ENCODE data around the gene GPR89B. TPM values are rescaled to one million over a fixed set of nuclear protein-coding genes. Genes with fewer than 3 reads are reported as not detected.
"Not testable (repeated sequence)": the region's sequence is repeated elsewhere in the genome, so short reads cannot be mapped to it uniquely, and the experiment has no call there.

The GPR89B gene
- polyA plus RNA-seq, 1 donor (not counting 4 experiments of a cell fraction or from before 2014, with no cell fraction given) = 34.0 TPM

DNA sequence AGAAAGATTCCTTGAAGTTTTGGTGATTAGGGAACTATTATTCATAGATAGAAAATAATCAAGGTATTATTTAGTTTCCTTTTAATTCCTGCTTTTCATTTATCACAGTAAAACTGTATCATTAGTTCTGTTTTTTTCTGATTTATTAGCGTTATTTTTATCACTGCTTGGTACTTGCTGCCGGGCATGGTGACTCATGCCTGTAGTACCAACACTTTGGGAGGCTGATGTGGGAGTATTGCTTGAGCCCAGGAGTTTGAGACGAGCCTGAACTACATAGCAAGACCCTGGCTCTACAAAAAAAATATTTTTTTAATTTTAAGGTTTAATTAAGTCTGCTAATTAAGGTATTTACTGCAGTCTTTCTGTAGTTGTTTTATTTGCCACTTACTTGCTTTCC, 59.7 kb downstream of the GPR89B start:
- H3K4me1 ChIP-seq (ENCODE audit: control insufficient read depth, extremely low read depth, insufficient read depth, low read length); dilution Hi-C loops (cut with MboI; ENCODE audit: extremely low pct_ligation_motif_present, low sequenced_read_pairs); H3K4me2 ChIP-seq (ENCODE audit: control insufficient read depth, extremely low read depth, insufficient read depth, low read depth, low read length); H3K79me2 ChIP-seq (ENCODE audit: control insufficient read depth, insufficient read depth, low read length); H3K9me1 ChIP-seq (ENCODE audit: control insufficient read depth, extremely low read depth, insufficient read depth, low read length); H3K27me3 ChIP-seq (ENCODE audit: control insufficient read depth, extremely low read depth, insufficient read depth, low read length); H3K27ac ChIP-seq (ENCODE audit: control insufficient read depth, insufficient read depth, low read length); DNase-seq (ENCODE audit: low read depth, low spot score); FAIRE-seq; H3K9me3 ChIP-seq (ENCODE audit: control insufficient read depth, low read depth, low read length); H4K20me1 ChIP-seq (ENCODE audit: control insufficient read depth, extremely low read depth, insufficient read depth, low read length); H3K36me3 ChIP-seq (ENCODE audit: control insufficient read depth in 2 of 2, extremely low read depth in 1 of 2, insufficient read depth in 2 of 2, low read length in 2 of 2); H3K9ac ChIP-seq (ENCODE audit: control insufficient read depth, extremely low read depth, insufficient read depth, low read length); H3K4me3 ChIP-seq (ENCODE audit: control insufficient read depth in 2 of 3, extremely low read depth in 1 of 3, insufficient read depth in 2 of 3, low read depth in 1 of 3, low read length in 3 of 3); H2AFZ ChIP-seq (ENCODE audit: control insufficient read depth, low read length): not testable (repeated sequence)

- H3K79me2 ChIP-seq (ENCODE audit: control insufficient read depth, insufficient read depth, low read length); H3K27me3 ChIP-seq (ENCODE audit: control insufficient read depth, extremely low read depth, insufficient read depth, low read length); H3K27ac ChIP-seq (ENCODE audit: control insufficient read depth, insufficient read depth, low read length); H2AFZ ChIP-seq (ENCODE audit: control insufficient read depth, low read length); dilution Hi-C loops (cut with MboI; ENCODE audit: extremely low pct_ligation_motif_present, low sequenced_read_pairs); H3K4me2 ChIP-seq (ENCODE audit: control insufficient read depth, extremely low read depth, insufficient read depth, low read depth, low read length); H3K9me3 ChIP-seq (ENCODE audit: control insufficient read depth, low read depth, low read length); H3K9ac ChIP-seq (ENCODE audit: control insufficient read depth, extremely low read depth, insufficient read depth, low read length); H3K36me3 ChIP-seq (ENCODE audit: control insufficient read depth in 2 of 2, extremely low read depth in 1 of 2, insufficient read depth in 2 of 2, low read length in 2 of 2); FAIRE-seq; H3K9me1 ChIP-seq (ENCODE audit: control insufficient read depth, extremely low read depth, insufficient read depth, low read length); DNase-seq (ENCODE audit: low read depth, low spot score); H3K4me3 ChIP-seq (ENCODE audit: control insufficient read depth in 2 of 3, extremely low read depth in 1 of 3, insufficient read depth in 2 of 3, low read depth in 1 of 3, low read length in 3 of 3); H4K20me1 ChIP-seq (ENCODE audit: control insufficient read depth, extremely low read depth, insufficient read depth, low read length); H3K4me1 ChIP-seq (ENCODE audit: control insufficient read depth, extremely low read depth, insufficient read depth, low read length): not testable (repeated sequence)
Measured at GRCh38 chr1:147992916-147993315, 64.7 kb downstream of the GPR89B start.

- dilution Hi-C loops (cut with MboI; ENCODE audit: extremely low pct_ligation_motif_present, low sequenced_read_pairs); H3K36me3 ChIP-seq (ENCODE audit: control insufficient read depth in 2 of 2, extremely low read depth in 1 of 2, insufficient read depth in 2 of 2, low read length in 2 of 2); FAIRE-seq: not testable (repeated sequence)
Measured at GRCh38 chr1:147993400-147993799, 65.2 kb downstream of the GPR89B start.

GRCh38 chr1:147993825-147994615, 65.8 kb downstream of the GPR89B start:
- H3K4me1 ChIP-seq (ENCODE audit: control insufficient read depth, extremely low read depth, insufficient read depth, low read length); H3K27me3 ChIP-seq (ENCODE audit: control insufficient read depth, extremely low read depth, insufficient read depth, low read length); FAIRE-seq; H3K4me2 ChIP-seq (ENCODE audit: control insufficient read depth, extremely low read depth, insufficient read depth, low read depth, low read length); H3K4me3 ChIP-seq (ENCODE audit: control insufficient read depth in 2 of 3, extremely low read depth in 1 of 3, insufficient read depth in 2 of 3, low read depth in 1 of 3, low read length in 3 of 3); DNase-seq (ENCODE audit: low read depth, low spot score); dilution Hi-C loops (cut with MboI; ENCODE audit: extremely low pct_ligation_motif_present, low sequenced_read_pairs); H3K79me2 ChIP-seq (ENCODE audit: control insufficient read depth, insufficient read depth, low read length); H3K9me3 ChIP-seq (ENCODE audit: control insufficient read depth, low read depth, low read length); H3K9me1 ChIP-seq (ENCODE audit: control insufficient read depth, extremely low read depth, insufficient read depth, low read length); H3K27ac ChIP-seq (ENCODE audit: control insufficient read depth, insufficient read depth, low read length); H3K9ac ChIP-seq (ENCODE audit: control insufficient read depth, extremely low read depth, insufficient read depth, low read length); H4K20me1 ChIP-seq (ENCODE audit: control insufficient read depth, extremely low read depth, insufficient read depth, low read length); H2AFZ ChIP-seq (ENCODE audit: control insufficient read depth, low read length); H3K36me3 ChIP-seq (ENCODE audit: control insufficient read depth in 2 of 2, extremely low read depth in 1 of 2, insufficient read depth in 2 of 2, low read length in 2 of 2): not testable (repeated sequence)

More at GRCh38 chr1:147993400-147993799, 65.2 kb downstream of the GPR89B start:
- H3K27ac ChIP-seq (ENCODE audit: control insufficient read depth, insufficient read depth, low read length); DNase-seq (ENCODE audit: low read depth, low spot score); H2AFZ ChIP-seq (ENCODE audit: control insufficient read depth, low read length); H3K4me2 ChIP-seq (ENCODE audit: control insufficient read depth, extremely low read depth, insufficient read depth, low read depth, low read length); H3K9me1 ChIP-seq (ENCODE audit: control insufficient read depth, extremely low read depth, insufficient read depth, low read length); H3K9me3 ChIP-seq (ENCODE audit: control insufficient read depth, low read depth, low read length); H3K79me2 ChIP-seq (ENCODE audit: control insufficient read depth, insufficient read depth, low read length); H3K9ac ChIP-seq (ENCODE audit: control insufficient read depth, extremely low read depth, insufficient read depth, low read length); H4K20me1 ChIP-seq (ENCODE audit: control insufficient read depth, extremely low read depth, insufficient read depth, low read length); H3K4me1 ChIP-seq (ENCODE audit: control insufficient read depth, extremely low read depth, insufficient read depth, low read length); H3K4me3 ChIP-seq (ENCODE audit: control insufficient read depth in 2 of 3, extremely low read depth in 1 of 3, insufficient read depth in 2 of 3, low read depth in 1 of 3, low read length in 3 of 3); H3K27me3 ChIP-seq (ENCODE audit: control insufficient read depth, extremely low read depth, insufficient read depth, low read length): not testable (repeated sequence)

DNA sequence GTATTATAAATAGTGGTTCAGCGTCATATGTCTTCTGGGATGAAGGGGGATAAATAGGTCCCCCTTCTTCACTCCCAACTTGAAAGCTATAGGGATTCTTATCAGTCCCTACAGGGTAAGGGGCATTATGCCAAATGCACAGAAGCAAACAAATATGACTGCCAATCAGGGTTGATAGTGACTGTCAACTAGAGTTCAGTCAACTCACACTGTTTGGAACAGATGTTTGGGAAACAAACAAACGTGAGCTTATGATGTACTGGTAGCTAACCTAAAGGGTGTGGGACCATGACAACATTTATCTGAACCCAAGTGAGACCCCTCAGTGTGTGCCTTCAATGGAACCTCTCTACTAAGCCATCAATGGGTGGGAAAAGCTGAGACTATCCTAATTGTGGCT, 67.9 kb downstream of the GPR89B start:
- FAIRE-seq; H3K79me2 ChIP-seq (ENCODE audit: control insufficient read depth, insufficient read depth, low read length); H3K9me1 ChIP-seq (ENCODE audit: control insufficient read depth, extremely low read depth, insufficient read depth, low read length); H3K27ac ChIP-seq (ENCODE audit: control insufficient read depth, insufficient read depth, low read length); DNase-seq (ENCODE audit: low read depth, low spot score); H3K9me3 ChIP-seq (ENCODE audit: control insufficient read depth, low read depth, low read length); H3K4me3 ChIP-seq (ENCODE audit: control insufficient read depth in 2 of 3, extremely low read depth in 1 of 3, insufficient read depth in 2 of 3, low read depth in 1 of 3, low read length in 3 of 3); H2AFZ ChIP-seq (ENCODE audit: control insufficient read depth, low read length); H3K36me3 ChIP-seq (ENCODE audit: control insufficient read depth in 2 of 2, extremely low read depth in 1 of 2, insufficient read depth in 2 of 2, low read length in 2 of 2); H3K4me2 ChIP-seq (ENCODE audit: control insufficient read depth, extremely low read depth, insufficient read depth, low read depth, low read length); H3K9ac ChIP-seq (ENCODE audit: control insufficient read depth, extremely low read depth, insufficient read depth, low read length); H3K27me3 ChIP-seq (ENCODE audit: control insufficient read depth, extremely low read depth, insufficient read depth, low read length); H4K20me1 ChIP-seq (ENCODE audit: control insufficient read depth, extremely low read depth, insufficient read depth, low read length); dilution Hi-C loops (cut with MboI; ENCODE audit: extremely low pct_ligation_motif_present, low sequenced_read_pairs); H3K4me1 ChIP-seq (ENCODE audit: control insufficient read depth, extremely low read depth, insufficient read depth, low read length): not testable (repeated sequence)

All from keratinocyte (primary cell).